ENCODE measurements around the gene CAMSAP2.

- TF ChIP-seq CTCF (IDR thresholded peaks at IDR 0.05; ENCODE audit: low read length) (no peak), EZH2 (IDR thresholded peaks at IDR 0.05; ENCODE audit: borderline replicate concordance, low read length) (no peak)
These were observed 63.3 kb downstream of the CAMSAP2 start for GRCh38 chr1:200802042-200802441.
